Sigmoid colon (tissue), 4 donors: ENCODE results near the gene PTPN21.

Source experiments
- CTCF ChIP-seq, 4 experiments: fragments of 450-650 bp in 3 of 4; fragments of 200-600 bp in 1 of 4; IDR thresholded peaks; one replicate each; pipeline ENCODE4 v1.5.1; 2016 to 2019; ENCODE audit warnings: antibody characterized with exemption in 4 of 4, mild to moderate bottlenecking in 3 of 4, moderate library complexity in 2 of 4
- POLR2A ChIP-seq, 2 donors: fragments of 450-650 bp; IDR thresholded peaks; one replicate each; pipeline ENCODE4 v1.6.1; 2016; ENCODE audit warnings: antibody characterized with exemption in 2 of 2, mild to moderate bottlenecking in 2 of 2, moderate library complexity in 2 of 2
- POLR2AphosphoS5 ChIP-seq, 4 donors: sonication (generic); formaldehyde crosslinking; IDR thresholded peaks; one replicate each; pipeline ENCODE4 v1.6.1; 2017; ENCODE audit warnings: antibody characterized with exemption in 4 of 4

- TF ChIP-seq CTCF (IDR thresholded peaks at IDR 0.05) (no peak), POLR2A (IDR thresholded peaks at IDR 0.05) (no peak), POLR2AphosphoS5 (IDR thresholded peaks at IDR 0.05) (no peak)
Observed at GRCh38 chr14:88562532-88562830, 7.7 kb upstream of the PTPN21 start.
